ENCODE data around the gene MTREX. TPM values are rescaled to one million over a fixed set of nuclear protein-coding genes. Genes with fewer than 3 reads are reported as not detected.

The MTREX gene
- total and polyA plus RNA-seq, 4 donors = 17.4 to 88.4 (median 35.9) TPM

DNA sequence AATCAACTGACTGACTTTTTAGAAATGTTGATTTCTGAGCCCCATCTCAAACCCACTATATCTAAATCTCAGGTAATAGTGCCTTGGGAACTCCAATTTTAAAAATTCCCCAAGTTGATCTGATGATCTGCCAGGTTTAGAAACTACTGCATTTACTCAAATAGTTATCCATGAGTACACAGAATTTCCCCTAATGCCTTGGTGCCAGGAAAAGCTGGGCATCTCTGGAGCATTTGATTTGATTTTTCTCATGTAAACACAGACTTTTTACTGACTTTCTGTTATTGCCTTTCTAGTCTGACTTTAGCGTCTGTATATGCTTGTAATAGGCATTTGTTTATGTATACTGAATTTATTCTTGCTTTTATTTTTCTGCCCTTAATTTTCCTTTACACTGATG, 35.8 kb downstream of the MTREX start:
- ATAC-seq (ENCODE audit: insufficient read depth, low FRiP score) (no peak), DNase-seq (no peak)
- Histone ChIP-seq H3K36me3 (ENCODE audit: control insufficient read depth in 4 of 4, insufficient read depth in 4 of 4, low read length in 4 of 4) (peaks cover 10 to 38% (median 21%) of the 10 kb centered on the region in 4 donors), H3K27ac (ENCODE audit: low read depth in 1 of 2, low read length in 1 of 2) (no peak overlapping the region), H3K4me3 (no peak overlapping the region), H3K27me3 (ENCODE audit: control insufficient read depth in 3 of 3, insufficient read depth in 3 of 3, low read length in 2 of 3) (no peaks in the 10 kb centered on the region), H3K9me3 (ENCODE audit: control insufficient read depth in 4 of 4, insufficient read depth in 3 of 4, low read length in 3 of 4) (peaks cover 0 to 5% (median 0%) of the 10 kb centered on the region in 4 donors), H3K4me1 (ENCODE audit: control insufficient read depth in 5 of 5, insufficient read depth in 5 of 5, low read length in 5 of 5) (no peaks in the 10 kb centered on the region), H3K9ac (ENCODE audit: insufficient read depth in 1 of 2, low read length in 2 of 2) (no peak overlapping the region)
- TF ChIP-seq, protein P1, sequence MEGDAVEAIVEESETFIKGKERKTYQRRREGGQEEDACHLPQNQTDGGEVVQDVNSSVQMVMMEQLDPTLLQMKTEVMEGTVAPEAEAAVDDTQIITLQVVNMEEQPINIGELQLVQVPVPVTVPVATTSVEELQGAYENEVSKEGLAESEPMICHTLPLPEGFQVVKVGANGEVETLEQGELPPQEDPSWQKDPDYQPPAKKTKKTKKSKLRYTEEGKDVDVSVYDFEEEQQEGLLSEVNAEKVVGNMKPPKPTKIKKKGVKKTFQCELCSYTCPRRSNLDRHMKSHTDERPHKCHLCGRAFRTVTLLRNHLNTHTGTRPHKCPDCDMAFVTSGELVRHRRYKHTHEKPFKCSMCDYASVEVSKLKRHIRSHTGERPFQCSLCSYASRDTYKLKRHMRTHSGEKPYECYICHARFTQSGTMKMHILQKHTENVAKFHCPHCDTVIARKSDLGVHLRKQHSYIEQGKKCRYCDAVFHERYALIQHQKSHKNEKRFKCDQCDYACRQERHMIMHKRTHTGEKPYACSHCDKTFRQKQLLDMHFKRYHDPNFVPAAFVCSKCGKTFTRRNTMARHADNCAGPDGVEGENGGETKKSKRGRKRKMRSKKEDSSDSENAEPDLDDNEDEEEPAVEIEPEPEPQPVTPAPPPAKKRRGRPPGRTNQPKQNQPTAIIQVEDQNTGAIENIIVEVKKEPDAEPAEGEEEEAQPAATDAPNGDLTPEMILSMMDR (IDR thresholded peaks at IDR 0.05; ENCODE audit: control extremely low read depth, extremely low read depth) = no peak
- WGBS, 2 donors = 85 to 87% methylated on average over 1 of the region's 1 CpG

DNA sequence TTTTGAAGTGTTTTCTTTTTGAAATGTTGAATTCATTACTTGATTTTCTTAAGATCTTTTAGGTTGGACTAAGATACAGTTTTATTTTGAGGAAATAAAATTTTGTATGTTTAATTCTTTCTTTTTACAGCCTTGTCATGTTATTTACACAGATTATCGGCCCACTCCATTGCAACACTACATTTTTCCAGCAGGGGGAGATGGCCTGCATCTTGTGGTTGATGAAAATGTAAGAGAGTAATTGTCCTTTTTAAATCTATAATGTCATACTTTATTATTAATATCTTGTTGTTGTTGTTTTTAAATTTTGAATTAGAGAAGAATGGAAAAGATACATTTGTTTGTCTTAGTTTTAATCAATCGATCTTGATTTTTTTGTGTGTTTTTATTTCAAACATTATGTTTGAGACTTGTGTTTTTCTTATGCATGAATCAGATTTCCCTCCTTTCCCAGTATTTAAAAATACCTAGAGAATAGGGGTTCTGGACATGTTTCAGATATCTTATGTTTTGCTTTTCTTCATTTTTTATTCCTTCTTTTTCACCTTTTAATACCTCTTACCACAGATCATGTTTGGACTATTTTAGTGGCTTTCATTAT, 36.7 kb downstream of the MTREX start:
- no peak overlapping the region for H3K9ac ChIP-seq (ENCODE audit: insufficient read depth in 1 of 2, low read length in 2 of 2)
- TF ChIP-seq, protein P1 (IDR thresholded peaks at IDR 0.05; ENCODE audit: control extremely low read depth, extremely low read depth) = peak; percentile 70
- no peaks in the 10 kb centered on the region for H3K27me3 ChIP-seq (ENCODE audit: control insufficient read depth in 3 of 3, insufficient read depth in 3 of 3, low read length in 2 of 3)
- no peaks in the 10 kb centered on the region for H3K4me1 ChIP-seq (ENCODE audit: control insufficient read depth in 5 of 5, insufficient read depth in 5 of 5, low read length in 5 of 5)
- ATAC-seq (ENCODE audit: insufficient read depth, low FRiP score) (no peak), DNase-seq (peak; percentile 56 to 76 (median 76))
- peaks cover 0 to 5% (median 0%) of the 10 kb centered on the region in 4 donors for H3K9me3 ChIP-seq (ENCODE audit: control insufficient read depth in 4 of 4, insufficient read depth in 3 of 4, low read length in 3 of 4)
- no peak overlapping the region for H3K27ac ChIP-seq (ENCODE audit: low read depth in 1 of 2, low read length in 1 of 2)
- 39 to 48% methylated on average over 2 of the region's 2 CpGs for WGBS, 2 donors
- peaks cover 10 to 40% (median 23%) of the 10 kb centered on the region in 4 donors for H3K36me3 ChIP-seq (ENCODE audit: control insufficient read depth in 4 of 4, insufficient read depth in 4 of 4, low read length in 4 of 4)
- H3K4me3 ChIP-seq = no peak overlapping the region

DNA sequence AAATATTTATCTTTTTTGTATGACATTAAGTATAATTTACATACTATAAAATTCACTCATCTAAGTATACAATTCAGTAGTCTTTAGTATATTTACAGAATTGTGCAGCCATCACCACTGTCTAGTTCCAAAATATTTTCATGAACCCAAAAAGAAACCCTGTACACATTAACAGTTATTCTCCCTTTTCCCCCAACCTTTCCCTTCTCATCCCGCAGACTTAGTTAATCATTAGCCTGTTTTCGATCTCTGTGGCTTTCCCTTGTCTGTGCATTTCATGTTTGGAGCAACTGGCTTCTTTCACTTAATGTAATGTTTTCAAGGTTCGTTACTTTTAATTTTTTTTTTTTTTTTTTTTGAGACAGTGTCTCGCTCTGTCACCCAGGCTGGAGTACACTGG, 37.5 kb downstream of the MTREX start:
- DNase-seq (no peak), ATAC-seq (ENCODE audit: insufficient read depth, low FRiP score) (no peak)
- Histone ChIP-seq H3K27me3 (ENCODE audit: control insufficient read depth in 3 of 3, insufficient read depth in 3 of 3, low read length in 2 of 3) (no peaks in the 10 kb centered on the region), H3K4me3 (no peak overlapping the region), H3K36me3 (ENCODE audit: control insufficient read depth in 4 of 4, insufficient read depth in 4 of 4, low read length in 4 of 4) (peaks cover 11 to 40% (median 30%) of the 10 kb centered on the region in 4 donors), H3K9me3 (ENCODE audit: control insufficient read depth in 4 of 4, insufficient read depth in 3 of 4, low read length in 3 of 4) (peaks cover 0 to 5% (median 0%) of the 10 kb centered on the region in 4 donors), H3K27ac (ENCODE audit: low read depth in 1 of 2, low read length in 1 of 2) (no peak overlapping the region), H3K9ac (ENCODE audit: insufficient read depth in 1 of 2, low read length in 2 of 2) (no peak overlapping the region), H3K4me1 (ENCODE audit: control insufficient read depth in 5 of 5, insufficient read depth in 5 of 5, low read length in 5 of 5) (peaks cover 0 to 6% (median 0%) of the 10 kb centered on the region in 5 donors)
- WGBS, 2 donors = 93% methylated on average over 4 of the region's 4 CpGs
- TF ChIP-seq, protein P1 (IDR thresholded peaks at IDR 0.05; ENCODE audit: control extremely low read depth, extremely low read depth) = no peak

Data from lung (tissue), 12 donors.